ENCODE measurements around the gene GHR. TPM values are rescaled to one million over a fixed set of nuclear protein-coding genes. Genes with fewer than 3 reads are reported as not detected.

GHR gene
- total RNA-seq, 1 experiment from 2014 or later = 0.05 TPM

- no peak overlapping the region for H3K27ac ChIP-seq (ENCODE audit: low read length)
- no peak for ATAC-seq
- ChIA-PET CTCF (no interaction called here), POLR2A (no interaction called here)
- no TSS peak for BruUV-seq (replicated peaks)
- intact Hi-C loops (cut with micrococcal nuclease; ENCODE audit: unreplicated experiment) = no loop called here
- in situ Hi-C loops (cut with HindIII; ENCODE audit: low pct_unique_long_range_greater_than_20kb, low sequenced_read_pairs) = no loop called here
- no peak overlapping the region for H3K4me3 ChIP-seq (ENCODE audit: low read depth in 2 of 2, low read length in 2 of 2)
- 0 out of 2 replicates have a peak, but pooled peaks cover 2% of the 10 kb centered on the region for H3K27me3 ChIP-seq (ENCODE audit: control insufficient read depth, insufficient read depth, low read length)
- H3K4me1 ChIP-seq (ENCODE audit: control insufficient read depth, insufficient read depth, low read length) = no peaks in the 10 kb centered on the region
- no peaks in the 10 kb centered on the region for H3K9me3 ChIP-seq (ENCODE audit: control insufficient read depth, insufficient read depth, low read depth, low read length)
- DNase-seq (ENCODE audit: low read depth, low spot score) = no peak
- no peak for TF ChIP-seq CTCF (IDR thresholded peaks at IDR 0.05)
- TF ChIP-seq, protein P1, sequence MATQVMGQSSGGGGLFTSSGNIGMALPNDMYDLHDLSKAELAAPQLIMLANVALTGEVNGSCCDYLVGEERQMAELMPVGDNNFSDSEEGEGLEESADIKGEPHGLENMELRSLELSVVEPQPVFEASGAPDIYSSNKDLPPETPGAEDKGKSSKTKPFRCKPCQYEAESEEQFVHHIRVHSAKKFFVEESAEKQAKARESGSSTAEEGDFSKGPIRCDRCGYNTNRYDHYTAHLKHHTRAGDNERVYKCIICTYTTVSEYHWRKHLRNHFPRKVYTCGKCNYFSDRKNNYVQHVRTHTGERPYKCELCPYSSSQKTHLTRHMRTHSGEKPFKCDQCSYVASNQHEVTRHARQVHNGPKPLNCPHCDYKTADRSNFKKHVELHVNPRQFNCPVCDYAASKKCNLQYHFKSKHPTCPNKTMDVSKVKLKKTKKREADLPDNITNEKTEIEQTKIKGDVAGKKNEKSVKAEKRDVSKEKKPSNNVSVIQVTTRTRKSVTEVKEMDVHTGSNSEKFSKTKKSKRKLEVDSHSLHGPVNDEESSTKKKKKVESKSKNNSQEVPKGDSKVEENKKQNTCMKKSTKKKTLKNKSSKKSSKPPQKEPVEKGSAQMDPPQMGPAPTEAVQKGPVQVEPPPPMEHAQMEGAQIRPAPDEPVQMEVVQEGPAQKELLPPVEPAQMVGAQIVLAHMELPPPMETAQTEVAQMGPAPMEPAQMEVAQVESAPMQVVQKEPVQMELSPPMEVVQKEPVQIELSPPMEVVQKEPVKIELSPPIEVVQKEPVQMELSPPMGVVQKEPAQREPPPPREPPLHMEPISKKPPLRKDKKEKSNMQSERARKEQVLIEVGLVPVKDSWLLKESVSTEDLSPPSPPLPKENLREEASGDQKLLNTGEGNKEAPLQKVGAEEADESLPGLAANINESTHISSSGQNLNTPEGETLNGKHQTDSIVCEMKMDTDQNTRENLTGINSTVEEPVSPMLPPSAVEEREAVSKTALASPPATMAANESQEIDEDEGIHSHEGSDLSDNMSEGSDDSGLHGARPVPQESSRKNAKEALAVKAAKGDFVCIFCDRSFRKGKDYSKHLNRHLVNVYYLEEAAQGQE (IDR thresholded peaks at IDR 0.05; ENCODE audit: insufficient read depth in 1 of 2, low read depth in 2 of 2, low read length in 1 of 2) = no peak
- no peak for TF ChIP-seq POLR2AphosphoS5 (IDR thresholded peaks at IDR 0.05; ENCODE audit: low read depth, low read length)
- TF ChIP-seq TCF7L2 (IDR thresholded peaks at IDR 0.05; ENCODE audit: low read depth, low read length) = no peak
- no peak for TF ChIP-seq SIN3A (IDR thresholded peaks at IDR 0.05; ENCODE audit: borderline replicate concordance, insufficient read depth, low read depth, low read length)
- no peaks in the 10 kb centered on the region for H3K36me3 ChIP-seq (ENCODE audit: control insufficient read depth, insufficient read depth, low read length)
These were observed 327.3 kb downstream of the GHR start for GRCh38 chr5:42750507-42750906.

DNA sequence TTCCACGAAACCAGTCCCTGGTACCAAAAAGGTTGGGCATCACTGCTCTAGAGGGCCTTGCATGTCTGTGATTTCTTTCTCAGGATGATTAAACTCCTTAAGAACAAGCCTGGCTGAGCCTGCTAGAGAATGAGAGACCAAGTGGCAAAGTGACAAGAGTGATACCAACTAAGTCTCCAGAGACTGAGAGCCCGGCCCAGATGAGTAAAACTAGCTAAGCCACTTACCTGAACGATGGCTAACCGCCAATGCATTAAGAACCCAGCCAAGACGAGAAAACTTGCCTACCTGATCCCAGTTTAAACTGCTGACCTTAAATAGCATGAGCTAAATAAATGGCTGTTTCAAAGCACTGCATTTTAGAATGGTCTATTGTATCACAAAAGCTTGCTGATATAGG is 327.8 kb downstream of the GHR start:
- intact Hi-C loops (cut with micrococcal nuclease; ENCODE audit: unreplicated experiment) (no loop called here), in situ Hi-C loops (cut with HindIII; ENCODE audit: low pct_unique_long_range_greater_than_20kb, low sequenced_read_pairs) (no loop called here)
- Histone ChIP-seq H3K27ac (ENCODE audit: low read length) (no peak overlapping the region), H3K36me3 (ENCODE audit: control insufficient read depth, insufficient read depth, low read length) (no peaks in the 10 kb centered on the region), H3K4me1 (ENCODE audit: control insufficient read depth, insufficient read depth, low read length) (no peaks in the 10 kb centered on the region), H3K9me3 (ENCODE audit: control insufficient read depth, insufficient read depth, low read depth, low read length) (no peaks in the 10 kb centered on the region), H3K27me3 (ENCODE audit: control insufficient read depth, insufficient read depth, low read length) (0 out of 2 replicates have a peak, but pooled peaks cover 2% of the 10 kb centered on the region), H3K4me3 (ENCODE audit: low read depth in 2 of 2, low read length in 2 of 2) (no peak overlapping the region)
- ATAC-seq = no peak
- TF ChIP-seq TCF7L2 (IDR thresholded peaks at IDR 0.05; ENCODE audit: low read depth, low read length) = no peak
- TF ChIP-seq CTCF (IDR thresholded peaks at IDR 0.05) = no peak
- DNase-seq (ENCODE audit: low read depth, low spot score) = no peak
- BruUV-seq (replicated peaks) = no TSS peak
- ChIA-PET CTCF (no interaction called here), POLR2A (no interaction called here)

All from Panc1 (cell line).